Measurements from ENCODE around the gene ZNF407.
A peak's percentile ranks its signal among the peaks of the same experiment; 100 is the strongest.
"Not testable (repeated sequence)": the region's sequence is repeated elsewhere in the genome, so short reads cannot be mapped to it uniquely, and the experiment has no call there.

Gene ZNF407

DNA sequence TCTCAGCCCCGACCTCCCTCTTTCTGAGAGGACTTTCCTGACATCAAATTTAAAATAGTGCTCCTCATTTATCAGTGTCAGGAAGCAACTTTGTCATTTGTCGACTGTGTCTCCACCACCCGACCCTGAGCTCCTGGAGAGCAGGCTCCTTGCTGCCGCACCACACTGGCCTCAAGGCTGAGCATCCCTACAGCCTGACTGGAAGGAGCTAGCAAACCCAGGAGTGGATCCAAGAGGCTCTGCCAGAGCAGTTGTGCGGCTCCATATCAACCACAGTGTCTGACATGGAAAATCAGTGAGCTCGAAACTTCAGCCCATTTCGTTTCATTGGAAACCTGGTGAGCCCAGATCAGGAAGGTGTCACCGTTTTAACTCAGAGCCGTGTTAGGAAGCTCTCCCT, 486.1 kb downstream of the ZNF407 start (continued):
- no peak for TF ChIP-seq BCL11A (tag by site-specific recombination; IDR thresholded peaks at IDR 0.05; ENCODE audit: low read depth)
- TF ChIP-seq, protein P1, sequence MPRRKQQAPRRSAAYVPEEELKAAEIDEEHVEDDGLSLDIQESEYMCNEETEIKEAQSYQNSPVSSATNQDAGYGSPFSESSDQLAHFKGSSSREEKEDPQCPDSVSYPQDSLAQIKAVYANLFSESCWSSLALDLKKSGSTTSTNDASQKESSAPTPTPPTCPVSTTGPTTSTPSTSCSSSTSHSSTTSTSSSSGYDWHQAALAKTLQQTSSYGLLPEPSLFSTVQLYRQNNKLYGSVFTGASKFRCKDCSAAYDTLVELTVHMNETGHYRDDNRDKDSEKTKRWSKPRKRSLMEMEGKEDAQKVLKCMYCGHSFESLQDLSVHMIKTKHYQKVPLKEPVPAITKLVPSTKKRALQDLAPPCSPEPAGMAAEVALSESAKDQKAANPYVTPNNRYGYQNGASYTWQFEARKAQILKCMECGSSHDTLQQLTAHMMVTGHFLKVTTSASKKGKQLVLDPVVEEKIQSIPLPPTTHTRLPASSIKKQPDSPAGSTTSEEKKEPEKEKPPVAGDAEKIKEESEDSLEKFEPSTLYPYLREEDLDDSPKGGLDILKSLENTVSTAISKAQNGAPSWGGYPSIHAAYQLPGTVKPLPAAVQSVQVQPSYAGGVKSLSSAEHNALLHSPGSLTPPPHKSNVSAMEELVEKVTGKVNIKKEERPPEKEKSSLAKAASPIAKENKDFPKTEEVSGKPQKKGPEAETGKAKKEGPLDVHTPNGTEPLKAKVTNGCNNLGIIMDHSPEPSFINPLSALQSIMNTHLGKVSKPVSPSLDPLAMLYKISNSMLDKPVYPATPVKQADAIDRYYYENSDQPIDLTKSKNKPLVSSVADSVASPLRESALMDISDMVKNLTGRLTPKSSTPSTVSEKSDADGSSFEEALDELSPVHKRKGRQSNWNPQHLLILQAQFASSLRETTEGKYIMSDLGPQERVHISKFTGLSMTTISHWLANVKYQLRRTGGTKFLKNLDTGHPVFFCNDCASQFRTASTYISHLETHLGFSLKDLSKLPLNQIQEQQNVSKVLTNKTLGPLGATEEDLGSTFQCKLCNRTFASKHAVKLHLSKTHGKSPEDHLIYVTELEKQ (tag by site-specific recombination; IDR thresholded peaks at IDR 0.05; ENCODE audit: borderline replicate concordance): no peak

DNA sequence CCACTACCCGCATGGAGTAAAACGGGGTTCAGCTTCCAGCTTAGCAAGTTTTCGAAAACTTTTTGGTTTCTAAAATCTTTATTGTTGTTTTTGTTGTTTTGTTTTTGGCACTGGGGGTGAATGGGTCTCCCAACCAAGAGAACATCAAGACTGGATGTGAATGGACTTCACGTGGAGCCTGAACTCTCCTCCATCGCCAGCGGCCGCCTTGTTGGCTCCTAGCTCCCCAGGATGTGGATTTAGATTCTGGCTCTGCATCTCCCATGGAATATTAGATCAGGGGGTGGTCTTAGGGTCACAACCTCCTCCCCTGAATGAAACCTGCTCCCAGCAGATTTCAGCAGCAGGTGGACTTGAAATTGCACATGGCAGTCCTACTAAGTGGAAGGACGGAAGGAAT, 488.0 kb downstream of the ZNF407 start:
- CTCF ChIA-PET; H3K4me3 ChIP-seq (ENCODE audit: low read depth, low read length); H3K27ac ChIP-seq (ENCODE audit: extremely low read depth, low read depth, low read length); POLR2A ChIA-PET; H3K9me3 ChIP-seq (ENCODE audit: control insufficient read depth, insufficient read depth, low read depth, low read length); H3K36me3 ChIP-seq (ENCODE audit: control insufficient read depth in 2 of 2, insufficient read depth in 1 of 2, low read length in 2 of 2); H3K4me1 ChIP-seq (ENCODE audit: control insufficient read depth, insufficient read depth, low read length): not testable (repeated sequence)

DNA sequence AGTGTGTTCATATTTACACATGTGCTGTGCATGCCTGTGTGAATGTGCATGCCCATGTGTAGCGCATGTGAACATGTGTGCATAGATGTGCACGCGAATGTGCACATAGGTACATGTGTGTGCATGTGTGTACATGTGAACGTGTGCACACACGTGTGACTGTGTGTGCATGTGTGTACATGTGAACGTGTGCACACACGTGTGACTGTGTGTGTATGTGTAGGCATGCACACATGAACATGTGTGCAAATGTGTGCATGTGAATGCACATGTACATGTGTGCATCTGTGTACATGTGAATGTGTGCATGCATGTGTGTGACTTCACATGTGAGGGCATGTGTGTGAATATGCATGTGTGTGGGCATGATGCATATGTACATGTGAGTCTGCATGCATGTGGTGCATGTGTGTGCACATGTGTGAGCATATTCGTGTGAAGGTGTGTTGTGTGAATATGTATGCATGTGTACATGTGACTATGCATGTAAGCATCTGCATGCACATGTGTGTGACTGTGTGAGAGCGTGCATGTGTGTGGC, 488.9 kb downstream of the ZNF407 start:
- CTCF ChIA-PET: no interaction called here
- Histone ChIP-seq H3K27ac (ENCODE audit: extremely low read depth, low read depth, low read length) (no peak overlapping the region), H3K9me3 (ENCODE audit: control insufficient read depth, insufficient read depth, low read depth, low read length) (no peaks in the 10 kb centered on the region), H3K4me1 (ENCODE audit: control insufficient read depth, insufficient read depth, low read length) (no peaks in the 10 kb centered on the region), H3K36me3 (ENCODE audit: control insufficient read depth in 2 of 2, insufficient read depth in 1 of 2, low read length in 2 of 2) (no peaks in the 10 kb centered on the region), H3K4me3 (ENCODE audit: low read depth, low read length) (no peak overlapping the region)
- POLR2A ChIA-PET: no interaction called here
- no peak for TF ChIP-seq WT1 (tag by site-specific recombination; IDR thresholded peaks at IDR 0.05)
- TF ChIP-seq, protein P2, sequence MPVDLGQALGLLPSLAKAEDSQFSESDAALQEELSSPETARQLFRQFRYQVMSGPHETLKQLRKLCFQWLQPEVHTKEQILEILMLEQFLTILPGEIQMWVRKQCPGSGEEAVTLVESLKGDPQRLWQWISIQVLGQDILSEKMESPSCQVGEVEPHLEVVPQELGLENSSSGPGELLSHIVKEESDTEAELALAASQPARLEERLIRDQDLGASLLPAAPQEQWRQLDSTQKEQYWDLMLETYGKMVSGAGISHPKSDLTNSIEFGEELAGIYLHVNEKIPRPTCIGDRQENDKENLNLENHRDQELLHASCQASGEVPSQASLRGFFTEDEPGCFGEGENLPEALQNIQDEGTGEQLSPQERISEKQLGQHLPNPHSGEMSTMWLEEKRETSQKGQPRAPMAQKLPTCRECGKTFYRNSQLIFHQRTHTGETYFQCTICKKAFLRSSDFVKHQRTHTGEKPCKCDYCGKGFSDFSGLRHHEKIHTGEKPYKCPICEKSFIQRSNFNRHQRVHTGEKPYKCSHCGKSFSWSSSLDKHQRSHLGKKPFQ (tag by site-specific recombination; IDR thresholded peaks at IDR 0.05): 0 out of 2 replicates have a peak, but pooled peaks have one; percentile 50

DNA sequence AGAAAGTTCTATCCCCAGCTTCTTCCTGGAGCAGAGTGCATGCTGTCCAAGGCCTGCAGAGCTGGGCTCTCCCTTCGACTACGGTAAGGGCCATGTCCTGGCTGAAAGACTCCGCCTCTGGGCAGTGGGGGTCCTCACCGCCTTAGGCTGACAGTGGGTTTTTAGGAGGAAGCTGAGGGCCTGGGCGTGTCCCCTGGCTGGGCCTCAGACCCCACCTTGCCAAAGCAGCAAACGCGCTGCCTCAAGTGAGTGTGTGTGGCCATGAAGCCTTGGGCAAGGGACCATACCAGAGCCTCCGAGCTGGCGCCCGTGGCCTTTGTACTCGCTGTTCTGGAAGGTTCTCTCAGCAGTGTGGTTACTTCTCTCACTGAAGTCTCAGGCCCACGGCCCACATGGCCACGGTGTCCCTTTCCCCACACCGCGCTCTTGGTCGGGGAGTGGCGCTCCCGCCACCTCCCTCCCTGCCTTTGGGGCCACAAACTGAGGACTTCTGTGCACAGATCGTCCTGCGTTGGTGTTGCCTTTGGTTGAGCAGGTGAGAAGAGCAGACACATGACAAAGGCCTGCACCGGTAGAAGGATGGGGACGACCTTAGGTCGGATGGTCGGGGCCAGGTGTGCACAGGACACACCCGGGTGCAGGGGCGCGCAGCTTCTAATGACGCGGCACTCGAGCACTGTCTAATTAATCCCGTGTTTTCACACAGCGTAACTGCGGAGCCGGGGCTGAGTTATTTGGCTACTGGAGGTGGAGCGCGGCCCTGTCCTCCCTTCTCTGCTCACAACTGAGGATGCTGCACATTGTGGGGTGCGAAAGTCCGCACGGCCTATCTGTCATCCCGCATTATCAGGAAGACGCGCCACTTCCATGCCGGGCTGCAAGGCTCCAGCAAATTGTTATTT, 489.7 kb downstream of the ZNF407 start:
- Histone ChIP-seq H3K36me3 (ENCODE audit: control insufficient read depth in 2 of 2, insufficient read depth in 1 of 2, low read length in 2 of 2) (no peaks in the 10 kb centered on the region), H3K9me3 (ENCODE audit: control insufficient read depth, insufficient read depth, low read depth, low read length) (no peaks in the 10 kb centered on the region), H3K4me1 (ENCODE audit: control insufficient read depth, insufficient read depth, low read length) (no peaks in the 10 kb centered on the region), H3K27ac (ENCODE audit: extremely low read depth, low read depth, low read length) (no peak overlapping the region), H3K4me3 (ENCODE audit: low read depth, low read length) (no peak overlapping the region)
- TF ChIP-seq, protein P3, sequence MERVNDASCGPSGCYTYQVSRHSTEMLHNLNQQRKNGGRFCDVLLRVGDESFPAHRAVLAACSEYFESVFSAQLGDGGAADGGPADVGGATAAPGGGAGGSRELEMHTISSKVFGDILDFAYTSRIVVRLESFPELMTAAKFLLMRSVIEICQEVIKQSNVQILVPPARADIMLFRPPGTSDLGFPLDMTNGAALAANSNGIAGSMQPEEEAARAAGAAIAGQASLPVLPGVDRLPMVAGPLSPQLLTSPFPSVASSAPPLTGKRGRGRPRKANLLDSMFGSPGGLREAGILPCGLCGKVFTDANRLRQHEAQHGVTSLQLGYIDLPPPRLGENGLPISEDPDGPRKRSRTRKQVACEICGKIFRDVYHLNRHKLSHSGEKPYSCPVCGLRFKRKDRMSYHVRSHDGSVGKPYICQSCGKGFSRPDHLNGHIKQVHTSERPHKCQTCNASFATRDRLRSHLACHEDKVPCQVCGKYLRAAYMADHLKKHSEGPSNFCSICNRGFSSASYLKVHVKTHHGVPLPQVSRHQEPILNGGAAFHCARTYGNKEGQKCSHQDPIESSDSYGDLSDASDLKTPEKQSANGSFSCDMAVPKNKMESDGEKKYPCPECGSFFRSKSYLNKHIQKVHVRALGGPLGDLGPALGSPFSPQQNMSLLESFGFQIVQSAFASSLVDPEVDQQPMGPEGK (tag by site-specific recombination; IDR thresholded peaks at IDR 0.05): no peak
- TF ChIP-seq, protein P4, sequence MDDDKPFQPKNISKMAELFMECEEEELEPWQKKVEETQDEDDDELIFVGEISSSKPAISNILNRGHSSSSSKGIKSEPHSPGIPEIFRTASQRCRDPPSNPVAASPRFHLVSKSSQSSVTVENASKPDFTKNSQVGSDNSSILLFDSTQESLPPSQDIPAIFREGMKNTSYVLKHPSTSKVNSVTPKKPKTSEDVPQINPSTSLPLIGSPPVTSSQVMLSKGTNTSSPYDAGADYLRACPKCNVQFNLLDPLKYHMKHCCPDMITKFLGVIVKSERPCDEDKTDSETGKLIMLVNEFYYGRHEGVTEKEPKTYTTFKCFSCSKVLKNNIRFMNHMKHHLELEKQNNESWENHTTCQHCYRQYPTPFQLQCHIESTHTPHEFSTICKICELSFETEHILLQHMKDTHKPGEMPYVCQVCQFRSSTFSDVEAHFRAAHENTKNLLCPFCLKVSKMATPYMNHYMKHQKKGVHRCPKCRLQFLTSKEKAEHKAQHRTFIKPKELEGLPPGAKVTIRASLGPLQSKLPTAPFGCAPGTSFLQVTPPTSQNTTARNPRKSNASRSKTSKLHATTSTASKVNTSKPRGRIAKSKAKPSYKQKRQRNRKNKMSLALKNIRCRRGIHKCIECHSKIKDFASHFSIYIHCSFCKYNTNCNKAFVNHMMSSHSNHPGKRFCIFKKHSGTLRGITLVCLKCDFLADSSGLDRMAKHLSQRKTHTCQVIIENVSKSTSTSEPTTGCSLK (tag by site-specific recombination; IDR thresholded peaks at IDR 0.05): no peak
- no peak for TF ChIP-seq ZNF140 (tag by site-specific recombination; IDR thresholded peaks at IDR 0.05)
- TF ChIP-seq, protein P5, sequence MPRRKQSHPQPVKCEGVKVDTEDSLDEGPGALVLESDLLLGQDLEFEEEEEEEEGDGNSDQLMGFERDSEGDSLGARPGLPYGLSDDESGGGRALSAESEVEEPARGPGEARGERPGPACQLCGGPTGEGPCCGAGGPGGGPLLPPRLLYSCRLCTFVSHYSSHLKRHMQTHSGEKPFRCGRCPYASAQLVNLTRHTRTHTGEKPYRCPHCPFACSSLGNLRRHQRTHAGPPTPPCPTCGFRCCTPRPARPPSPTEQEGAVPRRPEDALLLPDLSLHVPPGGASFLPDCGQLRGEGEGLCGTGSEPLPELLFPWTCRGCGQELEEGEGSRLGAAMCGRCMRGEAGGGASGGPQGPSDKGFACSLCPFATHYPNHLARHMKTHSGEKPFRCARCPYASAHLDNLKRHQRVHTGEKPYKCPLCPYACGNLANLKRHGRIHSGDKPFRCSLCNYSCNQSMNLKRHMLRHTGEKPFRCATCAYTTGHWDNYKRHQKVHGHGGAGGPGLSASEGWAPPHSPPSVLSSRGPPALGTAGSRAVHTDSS (tag by site-specific recombination; IDR thresholded peaks at IDR 0.05): no peak
- ChIA-PET CTCF (no interaction called here), POLR2A (no interaction called here)

All from HEK293 (cell line).